Stimulated activated CD4-positive, alpha-beta T cell treated with anti-CD3 and anti-CD28 coated beads, Interleukin-12 subunit alpha, Interleukin-12 subunit beta, amount 100 ng/mL, for 4 hours (primary cell): Measurements from ENCODE around the gene CLEC4A.
"Not testable (repeated sequence)": the region's sequence is repeated elsewhere in the genome, so short reads cannot be mapped to it uniquely, and the experiment has no call there.

ENCODE experiments used
- DNase-seq: peaks from one replicate; pipeline ENCODE4 v3.0.0-alpha.2; 2020

CLEC4A gene

DNA sequence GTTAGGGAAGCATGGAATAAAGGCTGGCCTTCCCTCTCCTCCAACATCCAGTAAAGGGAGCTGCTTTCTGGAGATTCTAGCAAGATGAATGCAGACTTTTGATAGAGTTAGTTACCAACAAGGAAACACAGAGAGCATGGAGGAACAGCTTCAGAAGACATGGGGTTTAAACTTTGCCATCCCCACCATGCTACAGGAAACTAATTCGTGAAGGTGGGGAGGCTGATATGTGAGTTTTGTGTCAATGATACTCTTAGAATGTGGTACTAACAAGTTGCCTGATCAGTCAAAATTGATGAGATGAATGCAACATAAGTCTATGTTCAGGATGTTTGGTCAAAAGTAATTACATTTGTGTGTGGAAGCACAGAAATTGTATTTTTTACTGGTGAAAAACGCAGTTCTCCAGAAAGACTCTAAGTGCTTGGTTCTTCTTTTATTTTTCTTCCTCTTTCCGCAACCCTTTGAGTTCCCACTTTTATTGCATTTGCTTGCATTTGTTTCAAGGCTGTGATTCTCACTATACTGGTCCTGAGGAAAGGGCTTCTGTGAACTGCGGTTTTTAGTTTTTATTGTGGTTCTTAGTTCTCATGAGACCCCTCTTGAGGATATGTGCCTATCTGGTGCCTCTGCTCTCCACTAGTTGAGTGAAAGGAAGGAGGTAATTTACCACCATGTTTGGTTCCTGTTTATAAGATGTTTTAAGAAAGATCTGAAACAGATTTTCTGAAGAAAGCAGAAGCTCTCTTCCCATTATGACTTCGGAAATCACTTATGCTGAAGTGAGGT lies at the start of gene CLEC4A:
Gene CLEC4A, plus strand, starts transcription at position 494 of the 789 bp plus-strand sequence. Its CDS starts 262 bp downstream, at position 756.
- no peak for DNase-seq

DNA sequence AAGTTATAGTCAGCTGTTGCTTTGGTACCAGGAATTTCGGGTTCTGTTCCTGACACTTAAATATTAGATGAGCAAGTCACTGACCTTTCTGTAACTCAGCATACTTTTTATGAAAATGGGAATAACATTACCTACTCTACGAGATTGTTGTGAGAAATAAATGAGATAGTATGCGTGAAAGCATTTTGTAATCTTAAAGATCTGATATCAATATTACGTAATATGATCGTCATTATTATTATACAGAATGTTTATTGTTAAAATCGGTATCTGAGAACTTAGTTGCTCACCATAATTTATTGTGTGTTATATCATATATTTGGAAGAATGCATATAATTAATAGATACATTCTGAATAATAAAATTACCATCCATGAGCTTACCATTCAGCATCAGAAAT lies 47.5 kb upstream of the CLEC4A start:
- DNase-seq, result no peak

DNA sequence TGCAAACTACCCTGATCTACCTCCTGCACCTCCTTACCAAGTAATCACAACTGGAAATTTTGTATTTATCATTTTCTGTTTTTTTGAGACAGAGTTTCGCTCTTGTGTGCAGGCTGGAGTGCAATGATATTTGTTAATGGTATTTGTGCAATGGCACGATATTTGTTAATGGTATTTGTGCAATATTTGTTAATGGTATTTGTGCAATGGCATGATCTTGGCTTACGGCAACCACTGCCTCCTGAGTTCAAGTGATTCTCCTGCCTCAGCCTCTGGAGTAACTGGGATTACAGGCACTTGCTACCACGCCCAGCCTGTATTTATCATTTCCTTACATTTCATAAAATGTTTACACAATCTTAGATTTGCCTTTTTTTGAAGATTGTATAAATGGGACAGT lies 47.1 kb upstream of the CLEC4A start:
- no peak for DNase-seq

DNA sequence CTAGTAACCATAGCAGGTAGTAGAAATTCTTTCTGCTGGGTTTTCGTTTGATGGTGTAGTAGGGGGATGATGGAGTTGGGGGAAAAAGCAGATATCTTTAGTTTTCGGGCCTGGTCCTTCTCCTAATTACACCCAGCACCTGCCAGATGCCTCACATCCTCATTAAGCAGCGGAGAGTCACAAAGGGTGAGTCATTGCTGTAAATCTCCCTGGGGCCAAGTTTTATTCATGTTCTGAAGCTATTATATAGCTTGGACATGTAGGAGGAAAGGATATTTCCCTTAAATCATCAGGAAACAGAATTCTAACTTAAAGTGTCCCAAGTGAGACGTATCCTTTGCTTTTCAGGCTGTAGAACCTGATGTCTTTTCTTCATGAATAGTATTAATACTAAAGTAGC lies 46.2 kb upstream of the CLEC4A start:
- DNase-seq, result no peak

DNA sequence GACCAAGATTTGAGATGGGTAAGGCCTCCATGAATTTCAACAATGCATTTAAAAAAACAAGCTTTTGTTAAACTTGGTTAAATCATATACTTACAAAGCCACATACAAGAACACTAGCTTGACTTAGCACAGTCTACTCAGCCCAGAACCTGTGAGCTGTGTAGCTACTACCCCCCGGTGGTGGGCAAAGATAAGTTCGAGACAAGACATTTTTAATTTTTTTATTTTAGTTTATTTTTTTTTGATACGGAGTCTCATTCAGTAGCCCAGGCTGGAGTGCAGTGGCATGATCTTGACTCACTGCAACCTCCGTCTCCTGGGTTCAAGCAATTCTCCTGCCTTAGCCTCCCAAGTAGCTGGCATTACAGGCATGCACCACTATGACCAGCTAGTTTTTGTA lies 45.0 kb upstream of the CLEC4A start:
- DNase-seq, result peak; percentile 32

DNA sequence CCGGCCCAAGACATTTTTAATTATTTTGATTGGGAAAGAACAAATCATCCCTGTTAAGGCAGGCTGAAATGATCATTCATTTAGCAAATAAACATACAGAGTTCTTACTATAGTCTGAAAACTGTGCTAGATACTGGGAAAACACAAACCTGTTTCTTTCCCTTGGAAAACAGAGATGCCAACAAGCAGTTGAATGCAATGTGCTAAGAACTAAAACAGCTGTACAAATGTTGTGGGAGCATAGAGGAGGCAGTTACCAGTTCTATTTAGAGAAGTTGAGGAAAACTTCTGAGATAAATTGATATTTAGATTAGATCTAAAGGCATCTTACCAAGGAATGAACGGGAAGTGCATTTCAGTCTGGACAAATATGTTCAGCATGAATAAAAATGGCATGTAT lies 44.5 kb upstream of the CLEC4A start:
- no peak for DNase-seq

DNA sequence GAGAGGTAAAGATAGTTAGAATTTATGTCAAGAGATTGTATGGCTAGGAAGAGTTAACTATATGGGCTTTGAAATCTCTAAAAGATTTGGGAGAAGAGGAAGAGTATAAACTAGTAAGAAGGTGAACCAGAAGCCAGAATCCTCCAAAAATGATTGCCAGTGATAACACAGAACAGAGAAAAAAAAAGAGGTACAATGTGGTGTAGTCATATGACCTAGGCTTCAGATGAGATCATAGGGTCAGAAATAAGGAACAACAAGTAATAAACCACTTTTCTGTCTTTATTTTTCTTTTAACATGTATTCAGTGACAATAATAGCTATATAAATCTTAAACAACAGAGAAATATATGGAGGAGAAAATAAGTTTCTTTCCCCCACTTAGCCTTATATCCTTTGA lies 43.3 kb upstream of the CLEC4A start:
- DNase-seq, result no peak

DNA sequence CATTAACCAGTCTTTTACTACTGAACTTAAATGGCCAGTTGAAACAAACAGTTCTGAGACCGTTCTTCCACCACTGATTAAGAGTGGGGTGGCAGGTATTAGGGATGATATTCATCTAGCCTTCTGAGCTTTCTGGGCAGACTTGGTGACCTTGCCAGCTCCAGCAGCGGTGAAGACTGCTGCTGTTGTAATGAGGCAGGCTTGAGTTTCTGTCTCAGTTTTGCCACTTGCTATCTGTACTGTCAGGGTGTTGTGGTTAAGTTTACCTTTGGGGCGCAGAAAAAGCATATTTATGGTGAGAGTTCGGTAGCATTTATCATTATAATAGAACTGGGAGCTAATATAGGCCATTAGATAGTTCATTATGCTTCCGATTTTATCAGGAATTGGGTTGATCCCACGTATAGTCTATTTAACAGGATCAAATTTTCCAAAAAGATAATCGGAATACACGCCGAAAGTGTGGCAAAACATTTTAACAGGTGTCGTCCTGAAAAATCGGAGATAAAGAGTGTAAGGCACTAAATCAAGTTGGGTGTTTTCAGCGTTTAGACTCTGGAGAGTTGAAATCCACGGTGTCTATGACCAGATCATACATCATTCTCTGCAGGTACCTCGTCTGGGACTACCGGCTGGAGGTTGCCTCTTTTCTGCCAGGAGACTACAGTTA lies 42.0 kb upstream of the CLEC4A start:
- DNase-seq, result no peak

DNA sequence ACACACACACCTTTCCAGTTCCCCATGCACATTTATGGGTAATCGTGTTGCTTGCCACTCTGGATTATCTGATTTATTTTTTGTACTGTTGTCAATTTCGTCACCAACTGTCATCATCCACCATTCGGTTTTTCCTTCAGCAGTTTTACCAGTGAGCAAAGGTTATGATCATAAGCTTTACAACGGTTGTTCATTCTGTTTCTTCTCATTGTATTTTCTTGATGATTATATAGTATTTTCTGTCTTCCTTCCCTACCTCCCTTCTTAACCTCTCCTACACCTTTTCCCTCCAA lies 40.7 kb upstream of the CLEC4A start:
- DNase-seq, result no peak

DNA sequence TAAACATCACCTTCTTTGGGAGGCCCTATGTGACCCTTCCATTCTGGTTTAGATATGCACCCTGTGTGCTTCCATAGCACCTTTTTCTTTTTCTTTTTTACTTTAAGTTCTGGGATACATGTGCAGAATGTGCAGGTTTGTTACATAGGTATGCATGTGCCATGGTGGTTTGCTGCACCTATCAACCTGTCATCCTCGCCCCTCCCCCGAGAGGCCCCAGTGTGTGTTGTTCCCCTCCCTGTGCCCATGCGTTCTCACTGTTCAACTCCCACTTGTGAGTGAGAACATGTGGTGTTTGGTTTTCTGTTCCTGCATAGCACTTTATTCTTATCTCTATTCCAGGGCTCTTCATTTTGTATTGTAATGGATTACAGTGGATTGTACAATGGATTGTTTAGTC lies 39.1 kb upstream of the CLEC4A start:
- DNase-seq, result peak; percentile 38

DNA sequence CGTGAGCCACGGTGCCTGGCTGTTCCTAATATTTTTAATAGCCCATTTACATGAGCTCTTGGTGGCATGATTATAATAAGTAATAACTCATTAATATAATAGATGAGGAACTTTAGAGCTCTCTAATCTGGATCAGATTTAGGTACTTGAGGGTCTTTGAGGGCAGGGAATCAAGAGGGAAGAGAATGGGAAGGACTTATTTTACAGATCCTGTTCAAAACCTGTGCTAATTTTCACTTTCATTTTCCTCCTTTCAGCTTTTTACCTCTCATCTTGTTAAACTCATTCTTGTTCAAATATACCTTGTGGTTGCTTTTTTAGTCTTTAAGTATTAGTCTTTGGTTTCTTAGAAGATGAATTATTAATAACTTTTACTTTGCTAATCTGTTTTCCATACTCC lies 35.8 kb upstream of the CLEC4A start:
- DNase-seq, result no peak

DNA sequence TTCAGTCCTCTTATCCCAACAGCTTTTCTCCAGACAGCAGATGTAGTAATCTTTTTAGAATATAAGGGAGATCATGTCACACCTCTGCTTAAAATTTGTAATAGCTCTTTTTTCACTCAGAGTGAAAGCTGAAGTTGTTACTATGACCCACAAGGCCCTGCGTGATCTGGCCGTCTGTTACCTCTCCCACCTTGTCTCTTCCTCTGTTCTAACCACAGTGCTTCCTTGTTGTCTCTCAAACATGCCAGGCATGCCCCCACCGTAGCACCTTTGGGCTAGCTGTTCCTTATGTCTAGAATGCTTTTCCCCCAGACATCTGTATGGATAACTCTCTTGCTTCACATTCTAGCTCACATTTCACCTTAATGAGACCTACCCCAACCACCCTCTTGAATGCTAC lies 34.8 kb upstream of the CLEC4A start:
- peak; percentile 20 for DNase-seq

DNA sequence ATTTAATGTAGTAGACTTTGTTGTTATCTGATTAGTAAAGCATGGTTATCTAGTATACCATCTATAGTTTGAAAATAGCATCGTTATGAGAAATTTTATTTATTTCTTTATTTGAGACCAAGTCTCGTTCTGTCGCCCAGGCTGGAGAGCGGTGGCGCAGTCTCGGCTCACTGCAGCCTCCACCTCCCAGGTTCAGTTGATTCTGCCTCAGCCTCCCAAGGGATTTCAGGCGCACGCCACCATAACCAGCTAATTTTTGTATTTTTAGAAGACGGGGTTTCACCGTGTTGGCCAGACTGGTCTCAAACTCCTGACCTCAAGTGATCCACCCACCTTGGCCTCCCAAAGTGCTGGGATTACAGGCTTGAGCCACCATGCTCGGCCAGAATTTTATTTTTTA lies 34.1 kb upstream of the CLEC4A start:
- DNase-seq, result not testable (repeated sequence)

DNA sequence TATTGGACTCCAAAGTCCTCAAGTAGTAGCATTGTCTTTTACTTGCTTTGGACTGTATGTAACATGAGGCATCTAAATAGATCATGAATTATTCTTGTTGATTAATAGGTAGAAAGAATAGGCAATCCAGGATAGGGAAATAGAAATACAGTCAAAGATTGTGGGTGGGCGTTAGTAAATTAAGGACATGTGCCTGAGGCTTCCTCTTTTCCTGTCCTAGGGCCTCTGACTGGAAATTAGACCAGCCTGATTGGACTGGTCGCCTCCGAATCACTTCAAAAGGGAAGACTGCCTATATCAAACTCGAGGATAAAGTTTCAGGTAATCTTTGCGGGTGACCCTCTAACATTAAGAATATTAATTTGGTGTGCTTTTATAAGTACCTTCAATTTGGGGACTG lies 33.7 kb upstream of the CLEC4A start:
- DNase-seq, result no peak

DNA sequence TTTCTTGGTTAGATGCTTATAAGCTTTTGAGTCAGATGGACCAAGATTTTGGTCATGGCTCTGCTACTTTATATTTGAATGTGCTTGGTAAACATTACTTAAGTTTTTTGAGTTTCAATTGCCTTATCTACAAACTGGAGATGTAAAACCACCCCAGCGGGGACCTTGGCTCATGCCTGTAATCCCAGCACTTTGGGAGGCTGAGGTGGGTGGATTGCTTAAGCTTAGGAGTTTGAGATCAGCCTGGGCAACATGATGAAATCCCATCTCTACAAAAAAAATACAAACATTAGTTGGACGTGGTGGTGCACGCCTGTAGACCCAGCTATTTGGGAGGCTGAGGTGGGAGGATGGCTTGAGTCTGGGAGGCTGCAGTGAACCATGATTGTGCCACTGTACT lies 30.1 kb upstream of the CLEC4A start:
- DNase-seq, result no peak

DNA sequence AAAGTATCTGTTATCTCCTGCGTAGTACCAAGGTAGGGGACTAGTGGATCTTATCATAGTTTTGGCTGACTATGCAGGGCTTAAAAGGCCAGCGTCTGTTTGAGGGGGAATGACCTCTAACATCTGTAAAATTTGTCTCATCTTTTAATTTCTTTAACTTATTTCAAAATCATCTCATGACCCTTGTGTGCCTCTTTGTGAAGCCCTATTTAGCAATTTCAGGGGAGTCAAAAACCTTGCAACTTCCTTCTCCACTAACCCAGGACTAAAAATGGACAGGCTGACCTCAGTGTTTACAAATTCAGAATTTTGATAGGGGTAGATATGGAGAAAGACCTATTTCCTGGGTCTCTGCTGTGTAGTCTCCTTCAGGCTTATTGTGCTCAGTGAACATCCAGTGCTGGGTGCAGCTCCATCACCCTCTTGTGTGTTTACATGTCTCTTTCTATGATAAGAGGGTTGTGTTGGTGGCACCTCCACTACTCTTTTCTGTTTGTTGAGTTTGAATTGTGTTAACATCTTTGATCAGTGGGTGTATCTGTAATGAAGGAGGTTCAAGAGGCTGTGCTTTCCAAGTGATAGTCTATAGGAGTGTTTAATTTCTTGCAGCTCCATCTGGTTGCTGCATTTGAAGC lies 27.0 kb upstream of the CLEC4A start:
- DNase-seq, result no peak

DNA sequence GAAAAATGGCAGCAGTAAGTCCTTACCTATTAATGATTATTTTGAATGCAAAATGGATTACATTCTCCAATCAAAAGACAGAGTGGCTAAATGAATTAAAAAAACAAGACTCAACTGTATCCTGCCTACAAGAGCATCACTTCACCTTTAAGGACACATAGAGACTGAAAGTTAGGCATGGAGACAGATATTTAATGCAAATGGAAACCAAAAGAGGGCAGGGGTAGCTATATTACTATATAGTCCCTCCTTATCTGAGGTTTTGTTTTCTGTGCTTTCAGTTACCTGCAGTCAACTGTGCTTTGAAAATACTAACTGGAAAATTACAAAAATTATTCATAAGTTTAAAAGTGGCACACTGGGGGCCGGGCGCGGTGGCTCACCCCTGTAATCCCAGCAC lies 24.2 kb upstream of the CLEC4A start:
- no peak for DNase-seq

DNA sequence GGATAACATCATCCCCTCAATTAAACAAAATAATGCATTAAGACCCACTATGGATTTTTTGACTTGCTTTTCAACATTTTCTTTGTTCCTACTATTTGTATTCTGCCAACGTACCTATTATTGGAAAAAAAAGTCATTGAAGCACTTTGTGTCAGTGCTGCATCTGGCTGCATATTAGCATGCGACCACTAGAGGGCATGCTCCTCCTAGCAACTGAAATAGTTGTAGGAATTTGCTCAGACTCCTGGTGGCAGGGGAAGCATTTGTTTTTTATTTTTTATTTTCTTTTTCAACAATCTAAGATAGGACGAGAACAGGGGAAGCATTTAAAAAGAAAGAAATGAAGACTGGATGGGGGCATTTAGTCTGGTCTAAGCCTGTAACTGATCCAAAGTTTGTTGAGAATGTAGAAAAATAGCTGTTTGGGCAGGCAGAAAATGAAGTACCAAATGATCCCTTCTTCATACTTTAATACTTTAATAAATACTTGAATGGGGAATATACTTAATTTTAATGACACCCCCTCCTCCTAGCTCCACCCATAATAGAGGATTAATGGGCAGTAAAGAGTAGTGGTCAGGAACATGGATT lies 14.5 kb upstream of the CLEC4A start:
- DNase-seq, result peak; percentile 73

DNA sequence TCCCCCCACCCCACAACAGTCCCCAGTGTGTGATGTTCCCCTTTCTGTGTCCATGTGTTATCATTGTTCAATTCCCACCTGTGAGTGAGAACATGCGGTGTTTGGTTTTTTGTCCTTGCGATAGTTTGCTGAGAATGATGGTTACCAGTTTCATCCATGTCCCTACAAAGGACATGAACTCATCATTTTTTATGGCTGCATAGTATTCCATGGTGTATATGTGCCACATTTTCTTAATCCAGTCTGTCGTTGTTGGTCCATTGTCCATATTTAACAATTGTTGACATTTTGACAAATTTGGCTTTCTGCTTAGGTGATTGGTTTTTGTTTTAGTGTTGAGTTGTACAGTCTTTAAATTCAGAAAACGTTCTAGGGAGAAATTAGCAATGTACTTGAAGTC lies 10.3 kb upstream of the CLEC4A start:
- DNase-seq, result not testable (repeated sequence)

DNA sequence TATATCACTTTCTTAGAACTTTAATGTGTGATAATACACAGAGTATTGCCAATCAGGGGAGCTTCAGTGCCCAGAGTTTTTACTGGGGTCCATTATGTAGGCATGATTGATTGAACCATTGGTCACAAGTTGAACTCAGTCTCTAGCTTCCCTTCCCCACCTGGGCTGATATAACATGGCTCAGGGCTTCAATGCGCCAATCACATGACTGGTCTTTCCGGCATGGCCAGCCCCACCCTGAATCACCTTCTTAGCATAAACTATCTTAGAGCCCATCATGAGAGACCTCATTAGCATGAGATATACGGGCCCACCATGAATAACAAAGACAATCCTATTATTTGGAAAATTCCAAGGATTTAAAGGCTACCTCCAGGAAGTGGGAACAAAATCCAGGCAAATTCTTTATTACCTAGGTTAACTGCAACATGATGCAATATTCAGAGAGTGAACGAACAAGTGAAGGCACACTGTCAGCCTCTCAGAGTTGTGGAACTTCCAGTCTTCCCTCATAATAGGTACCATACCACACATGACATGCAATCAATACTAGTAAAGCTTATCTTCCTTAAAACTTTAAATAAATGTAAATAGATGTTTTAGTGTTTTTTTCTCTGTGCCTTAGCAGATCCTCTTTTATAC lies 3.2 kb upstream of the CLEC4A start:
- DNase-seq, result no peak

DNA sequence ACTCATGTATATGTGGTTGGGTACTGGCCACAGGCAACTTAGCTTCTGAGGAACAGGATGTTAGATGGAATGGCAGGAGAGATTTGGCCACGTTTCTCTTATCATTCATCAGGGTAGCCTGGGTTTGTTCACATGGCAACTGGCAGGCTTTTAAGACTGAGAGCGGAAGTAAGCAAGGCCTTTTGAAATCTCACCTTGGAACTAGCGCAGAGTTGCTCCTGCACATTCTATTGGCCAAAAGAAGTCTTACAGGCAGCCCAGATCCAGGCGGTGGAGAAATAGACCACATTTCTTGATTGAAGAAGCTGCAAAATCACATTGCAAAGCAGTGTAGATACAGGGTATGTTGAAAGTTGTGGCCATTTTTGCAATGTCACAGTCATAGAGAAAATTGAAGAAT lies 3.7 kb downstream of the CLEC4A start:
- no peak for DNase-seq

DNA sequence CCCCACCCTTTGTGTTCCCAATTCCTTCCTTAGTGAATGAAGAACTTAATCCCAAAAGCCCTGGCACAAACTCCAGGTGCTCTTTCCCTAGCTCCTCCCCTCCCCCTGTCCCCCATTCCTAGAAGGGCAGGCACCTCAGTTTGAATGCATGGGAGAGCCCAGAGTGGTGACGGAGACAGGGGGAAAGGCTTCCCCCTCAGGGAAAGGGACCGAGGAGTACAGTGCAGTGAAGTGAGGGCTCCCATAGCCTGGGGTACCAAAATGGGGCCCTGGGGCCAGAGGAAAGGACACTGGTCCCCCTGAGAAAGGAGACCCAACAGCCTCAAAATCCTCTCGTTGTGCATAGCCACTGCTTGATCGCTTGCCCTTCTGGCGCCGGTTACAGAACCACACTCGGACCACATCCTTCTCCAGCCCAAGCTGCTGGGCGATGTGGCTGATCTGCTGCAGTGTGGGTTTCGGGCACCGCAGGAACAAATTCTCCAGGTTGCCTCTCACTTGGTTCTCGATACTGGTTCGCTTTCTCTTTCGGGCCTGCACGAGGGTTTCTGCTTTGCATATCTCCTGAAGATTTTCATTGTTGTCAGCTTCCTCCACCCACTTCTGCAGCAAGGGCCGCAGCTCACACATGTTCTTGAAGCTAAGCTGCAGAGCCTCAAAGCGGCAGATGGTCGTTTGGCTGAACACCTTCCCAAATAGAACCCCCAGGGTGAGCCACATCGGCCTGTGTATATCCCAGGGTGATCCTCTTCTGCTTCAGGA lies 10.4 kb downstream of the CLEC4A start:
- DNase-seq, result not testable (repeated sequence)
